GM10248 (cell line): ENCODE data around the gene MAP3K10.
"Not testable (repeated sequence)": the region's sequence is repeated elsewhere in the genome, so short reads cannot be mapped to it uniquely, and the experiment has no call there.

Source experiments
- CTCF ChIA-PET: fragments of 300-600 bp; sonication (Branson Sonifier 250); formaldehyde crosslinking; extraction: SDS; loops from one replicate; lab custom pipeline; 2021; ENCODE audit warnings: antibody characterized with exemption; lab: Yijun Ruan, JAX
- POLR2A ChIA-PET: fragments of 350-650 bp; sonication (Branson Sonifier 250); formaldehyde crosslinking; extraction: SDS; loops from one replicate; lab custom pipeline; 2020; ENCODE audit warnings: antibody characterized with exemption; lab: Yijun Ruan, JAX
- DNase-seq: peaks from one replicate; pipeline ENCODE4 v3.0.0; 2012; ENCODE audit errors: extremely low spot score
- TF ChIP-seq, protein P1 (sequence below): IDR thresholded peaks from 2 replicates; pipeline ENCODE4 v1.5.1; 2012; ENCODE audit warnings: mild to moderate bottlenecking, low read depth; ENCODE audit errors: extremely low read depth, missing control alignments, control extremely low read depth

Gene MAP3K10

DNA sequence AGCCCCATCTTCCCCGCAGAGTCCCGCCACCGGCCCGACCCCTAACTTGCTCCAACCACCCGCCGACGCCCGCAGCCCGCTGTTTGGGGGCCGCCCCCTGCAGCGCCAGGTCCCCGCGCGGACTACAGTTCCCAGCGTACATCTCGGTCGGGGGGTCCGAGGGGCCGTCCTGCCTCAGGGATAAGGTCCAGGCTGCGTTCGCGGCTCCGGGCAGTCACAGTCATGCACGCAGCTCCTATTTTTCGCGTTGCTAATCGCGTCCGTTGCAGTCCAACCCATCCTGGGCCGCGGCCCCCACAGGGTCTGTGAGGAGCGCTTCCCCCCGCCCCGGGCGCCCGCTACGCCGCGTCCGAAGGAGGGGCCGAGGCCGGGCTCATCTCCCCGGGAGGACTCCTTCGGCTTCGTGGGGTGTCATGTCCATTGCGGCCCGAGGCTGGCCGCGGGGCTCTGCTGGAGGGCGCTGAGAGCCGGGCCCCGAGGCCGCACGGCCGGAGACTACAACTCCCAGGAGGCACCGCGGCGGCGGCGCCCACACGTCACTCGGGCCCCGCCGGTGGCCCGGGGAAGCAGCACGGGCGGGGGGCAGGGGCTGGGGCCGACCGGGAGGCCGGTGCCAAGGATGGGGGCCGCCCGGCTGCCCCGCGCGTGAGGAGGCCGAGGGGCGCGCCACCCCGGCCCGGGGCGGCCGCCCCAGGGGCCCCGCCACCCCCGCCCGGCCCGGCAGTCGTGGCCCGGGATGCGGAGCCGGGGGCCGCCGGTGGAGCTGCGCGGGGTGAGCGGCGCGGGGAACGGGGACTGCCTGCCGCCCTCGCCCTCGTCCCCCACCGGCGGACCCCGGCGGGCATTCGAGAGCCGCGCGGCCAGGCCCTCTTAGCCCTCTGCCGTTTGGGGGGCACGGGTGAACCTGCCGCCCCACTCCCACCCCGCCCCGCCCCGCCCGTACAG is at the start of gene MAP3K10:
Gene MAP3K10, plus strand, starts transcription at position 536 of the 945 bp plus-strand sequence. CDS start 606 bp downstream, outside the sequence.
- peak; percentile 91 for DNase-seq
- POLR2A ChIA-PET: interaction anchor here (0.7 to 1.1 kb wide), 5 partner anchors 9 to 157 kb away, joined by 3 to 4 read pairs (median 4); partner anchors contain the start of genes C19orf47 and PLD3
- TF ChIP-seq, protein P1, sequence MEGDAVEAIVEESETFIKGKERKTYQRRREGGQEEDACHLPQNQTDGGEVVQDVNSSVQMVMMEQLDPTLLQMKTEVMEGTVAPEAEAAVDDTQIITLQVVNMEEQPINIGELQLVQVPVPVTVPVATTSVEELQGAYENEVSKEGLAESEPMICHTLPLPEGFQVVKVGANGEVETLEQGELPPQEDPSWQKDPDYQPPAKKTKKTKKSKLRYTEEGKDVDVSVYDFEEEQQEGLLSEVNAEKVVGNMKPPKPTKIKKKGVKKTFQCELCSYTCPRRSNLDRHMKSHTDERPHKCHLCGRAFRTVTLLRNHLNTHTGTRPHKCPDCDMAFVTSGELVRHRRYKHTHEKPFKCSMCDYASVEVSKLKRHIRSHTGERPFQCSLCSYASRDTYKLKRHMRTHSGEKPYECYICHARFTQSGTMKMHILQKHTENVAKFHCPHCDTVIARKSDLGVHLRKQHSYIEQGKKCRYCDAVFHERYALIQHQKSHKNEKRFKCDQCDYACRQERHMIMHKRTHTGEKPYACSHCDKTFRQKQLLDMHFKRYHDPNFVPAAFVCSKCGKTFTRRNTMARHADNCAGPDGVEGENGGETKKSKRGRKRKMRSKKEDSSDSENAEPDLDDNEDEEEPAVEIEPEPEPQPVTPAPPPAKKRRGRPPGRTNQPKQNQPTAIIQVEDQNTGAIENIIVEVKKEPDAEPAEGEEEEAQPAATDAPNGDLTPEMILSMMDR: no peak
- CTCF ChIA-PET: interaction anchor here (0.9 to 2.0 kb wide), 5 partner anchors 25 to 220 kb away, joined by 3 to 5 read pairs (median 3); partner anchors contain the start of genes PSMC4 and TTC9B

DNA sequence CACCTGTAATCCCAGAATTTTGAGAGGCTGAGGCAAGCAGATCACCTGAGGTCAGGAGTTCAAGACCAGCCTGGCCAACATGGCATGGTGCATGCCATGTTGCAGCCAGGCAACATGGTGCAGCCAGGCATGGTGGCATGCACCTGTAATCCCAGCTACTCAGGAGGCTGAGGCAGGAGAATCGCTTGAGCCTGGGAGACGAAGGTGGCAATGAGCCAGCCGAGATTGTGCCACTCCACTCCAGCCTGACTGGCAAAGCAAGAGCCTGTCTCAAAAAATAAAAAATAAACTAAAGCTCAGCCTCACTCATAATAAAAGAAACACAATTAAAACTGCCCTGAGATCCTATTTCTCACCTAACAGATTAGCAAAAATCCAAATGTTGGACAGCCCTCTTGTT is 49.7 kb upstream of the MAP3K10 start:
- POLR2A ChIA-PET: no interaction called here
- no peak for DNase-seq
- TF ChIP-seq, protein P1: no peak
- CTCF ChIA-PET: interaction anchor here (2.5 to 3.9 kb wide), 2 partner anchors 23 to 80 kb away, joined by 9 to 24 read pairs; no protein-coding TSS in a partner anchor

DNA sequence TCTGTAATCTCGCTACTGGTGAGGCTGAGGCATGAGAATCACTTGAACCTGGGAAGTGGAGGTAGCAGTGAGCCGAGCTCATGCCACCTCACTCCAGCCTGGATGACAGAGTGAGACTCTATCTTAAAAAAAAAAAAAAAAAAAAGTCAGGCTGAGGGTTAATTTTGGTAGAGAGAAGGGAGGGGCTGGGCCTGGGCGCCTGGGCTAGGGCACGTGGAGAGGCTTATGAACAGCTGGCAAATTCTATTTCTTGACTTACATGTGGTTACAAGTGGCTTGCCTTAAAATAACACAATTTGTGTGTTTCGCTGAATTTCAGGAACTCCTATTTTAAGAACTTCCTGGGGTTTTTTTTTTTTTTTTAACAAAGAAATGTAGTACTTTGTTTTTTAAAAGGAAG is 47.6 kb upstream of the MAP3K10 start:
- DNase-seq: peak; percentile 50
- ChIA-PET CTCF (interaction anchor here (0.8 kb wide), 1 partner anchor 23 kb away, joined by 4 read pairs; no protein-coding TSS in a partner anchor), POLR2A (interaction anchor here (1.0 kb wide), 1 partner anchor 47 kb away, joined by 3 read pairs; no protein-coding TSS in a partner anchor)
- TF ChIP-seq, protein P1: no peak

DNA sequence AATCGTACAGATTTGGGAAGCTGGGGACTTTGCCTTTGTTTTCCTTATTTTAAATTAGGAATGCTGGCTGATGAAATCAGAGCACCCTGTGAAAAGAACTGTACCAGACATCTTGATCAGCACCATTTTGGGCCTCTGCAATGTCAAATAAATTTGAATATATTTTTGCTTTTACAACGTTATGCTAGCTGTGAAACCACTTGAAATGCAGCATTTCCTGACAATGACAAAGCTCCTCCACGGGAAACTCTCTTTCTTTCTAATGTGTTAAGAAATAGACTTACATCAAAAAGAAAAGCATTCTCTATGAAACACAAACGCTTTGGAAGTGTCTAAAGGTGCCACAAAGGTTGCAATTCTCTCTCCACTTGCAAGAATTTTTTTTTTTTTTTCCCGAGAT is 47.1 kb upstream of the MAP3K10 start:
- no peak for DNase-seq
- CTCF ChIA-PET: interaction anchor here (0.8 kb wide), 1 partner anchor 22 kb away, joined by 4 read pairs; no protein-coding TSS in a partner anchor
- POLR2A ChIA-PET: interaction anchor here (1.0 kb wide), 1 partner anchor 46 kb away, joined by 3 read pairs; no protein-coding TSS in a partner anchor
- TF ChIP-seq, protein P1: no peak

DNA sequence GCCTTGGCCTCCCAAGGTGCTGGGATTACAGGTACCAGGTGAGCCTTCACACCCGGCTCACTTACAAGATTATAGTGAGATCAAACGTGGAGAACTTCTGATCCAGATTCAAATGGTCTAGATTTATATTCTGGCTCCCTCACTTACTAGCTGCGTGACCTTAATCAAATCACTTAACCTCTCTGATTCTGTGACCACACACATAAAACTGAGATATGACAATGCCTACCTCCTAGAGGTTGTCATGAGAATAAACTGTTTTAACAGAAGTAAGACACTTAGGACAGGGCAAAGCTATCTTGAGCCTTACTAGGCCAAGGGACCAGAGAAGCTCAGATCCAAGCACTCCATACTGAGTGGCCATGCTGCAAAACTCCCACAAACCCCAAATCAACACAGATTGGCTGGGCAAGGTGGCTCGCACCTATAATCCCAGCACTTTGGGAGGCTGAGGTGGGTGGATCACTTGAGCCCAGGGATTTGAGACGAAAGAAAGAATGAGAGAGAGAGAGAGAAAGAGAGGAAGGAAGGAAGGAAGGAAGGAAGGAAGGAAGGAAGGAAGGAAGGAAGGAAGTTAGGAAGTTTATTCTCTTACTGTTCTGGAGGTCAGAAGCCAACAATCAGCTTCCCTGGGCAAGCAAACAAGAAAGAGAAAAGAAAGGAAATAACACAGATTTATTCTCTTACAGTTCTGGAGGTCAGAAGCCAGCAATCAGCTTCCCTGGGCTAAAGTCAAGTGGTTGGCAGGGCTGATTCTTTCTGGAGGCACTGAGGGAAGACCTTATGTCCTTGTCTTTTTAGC is 46.1 kb upstream of the MAP3K10 start:
- TF ChIP-seq, protein P1: no peak
- no peak for DNase-seq
- POLR2A ChIA-PET: no interaction called here
- CTCF ChIA-PET: interaction anchor here (1.8 kb wide), 1 partner anchor 20 kb away, joined by 4 read pairs; no protein-coding TSS in a partner anchor

DNA sequence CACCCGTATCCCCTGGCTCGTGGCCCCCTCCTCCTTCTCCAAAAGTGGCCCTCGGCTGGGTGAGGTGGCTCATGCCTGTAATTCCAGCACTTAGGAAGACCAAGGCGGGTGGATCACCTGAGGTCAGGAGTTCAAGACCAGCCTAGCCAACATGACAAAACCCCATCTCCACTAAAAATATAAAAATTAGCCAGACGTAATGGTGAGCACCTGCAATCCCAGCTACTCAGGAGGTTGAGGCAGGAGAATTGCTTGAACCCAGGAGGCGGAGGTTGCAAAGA is 45.5 kb upstream of the MAP3K10 start:
- CTCF ChIA-PET: interaction anchor here (1.8 kb wide), 1 partner anchor 19 kb away, joined by 4 read pairs; no protein-coding TSS in a partner anchor
- DNase-seq, POLR2A ChIA-PET: not testable (repeated sequence)
